Neural cell (in vitro differentiated cells): Measurements from ENCODE around the gene MST1. TPM values are rescaled to one million over a fixed set of nuclear protein-coding genes. Genes with fewer than 3 reads are reported as not detected.

Experiments
- H2AFZ ChIP-seq: fragments of 200-600, 300-800 bp; sonication (generic), shearing (Covaris generic); 2 replicates; pipeline ENCODE4 v1.6.0; 2014; ENCODE audit warnings: low read depth, mild to moderate bottlenecking, antibody characterized with exemption, low read length, moderate library complexity
- H3F3A ChIP-seq: fragments of 200-600 bp; shearing (Covaris generic); 2 replicates; pipeline ENCODE4 v1.6.1; 2016; ENCODE audit warnings: mild to moderate bottlenecking, moderate library complexity, mixed read lengths, antibody characterized with exemption, low read length; ENCODE audit not compliant: insufficient read depth, poor library complexity, severe bottlenecking
- H3K27ac ChIP-seq: fragments of 200-600, 300-800 bp; sonication (generic), shearing (Covaris generic); 2 replicates; pipeline ENCODE4 v1.5.1; 2014; ENCODE audit warnings: mild to moderate bottlenecking, low read length, moderate library complexity
- H3K27me3 ChIP-seq: fragments of 300-800, 200-600 bp; sonication (generic), shearing (Covaris generic); 2 replicates; pipeline ENCODE4 v1.6.0; 2014; ENCODE audit warnings: mild to moderate bottlenecking, low read depth, low read length, moderate library complexity; ENCODE audit not compliant: insufficient read depth
- H3K36me3 ChIP-seq: fragments of 300-800, 200-600 bp; sonication (generic), shearing (Covaris generic); 2 replicates; pipeline ENCODE4 v1.5.1; 2014; ENCODE audit warnings: mild to moderate bottlenecking, antibody characterized with exemption, low read length, moderate library complexity; ENCODE audit not compliant: insufficient read depth
- H3K4me2 ChIP-seq: fragments of 300-800, 200-600 bp; sonication (generic), shearing (Covaris generic); 2 replicates; pipeline ENCODE4 v1.6.0; 2014; ENCODE audit warnings: mild to moderate bottlenecking, low read length
- H3K4me3 ChIP-seq: fragments of 300-800, 200-600 bp; sonication (generic), shearing (Covaris generic); 2 replicates; pipeline ENCODE4 v1.5.1; 2014; ENCODE audit warnings: mild to moderate bottlenecking, low read length, moderate library complexity
- H3K79me2 ChIP-seq: fragments of 200-600 bp; shearing (Covaris generic); replicated peaks from 2 replicates; pipeline ENCODE4 v1.6.0; 2014; ENCODE audit warnings: mild to moderate bottlenecking, low read length, moderate library complexity; ENCODE audit not compliant: insufficient read depth
- H3K9ac ChIP-seq: fragments of 300-800, 200-600 bp; sonication (generic), shearing (Covaris generic); 2 replicates; pipeline ENCODE4 v1.6.1; 2016; ENCODE audit warnings: mild to moderate bottlenecking, low read length, mixed read lengths
- H3K9me2 ChIP-seq: fragments of 200-600 bp; shearing (Covaris generic); 2 replicates; pipeline ENCODE4 v1.6.1; 2016; ENCODE audit warnings: mild to moderate bottlenecking, low read length, mixed read lengths; ENCODE audit not compliant: insufficient read depth
- H3K9me3 ChIP-seq: fragments of 200-600, 300-800 bp; sonication (generic), shearing (Covaris generic); 2 replicates; pipeline ENCODE4 v1.6.1; 2016; ENCODE audit warnings: mild to moderate bottlenecking, mixed run types, low read length, moderate library complexity, mixed read lengths
- H4K20me1 ChIP-seq: fragments of 200-600 bp; shearing (Covaris generic); 2 replicates; pipeline ENCODE4 v1.6.1; 2016; ENCODE audit warnings: mild to moderate bottlenecking, mixed run types; ENCODE audit not compliant: insufficient read depth
- CTCF ChIP-seq: fragments of 450-650 bp; IDR thresholded peaks from 2 replicates; pipeline ENCODE4 v1.5.1; 2014; ENCODE audit warnings: antibody characterized with exemption, mild to moderate bottlenecking, moderate library complexity; ENCODE audit not compliant: poor library complexity, severe bottlenecking
- EP300 ChIP-seq: fragments of 450-650 bp; conservative IDR thresholded peaks from 2 replicates; pipeline ENCODE4 v1.6.1; 2014; ENCODE audit warnings: antibody characterized with exemption, mild to moderate bottlenecking, moderate library complexity; ENCODE audit not compliant: poor library complexity, severe bottlenecking
- EZH2 ChIP-seq: fragments of 200-600, 300-800 bp; shearing (Covaris generic), sonication (generic); IDR thresholded peaks from 2 replicates; pipeline ENCODE4 v1.6.1; 2014; ENCODE audit warnings: antibody characterized with exemption, low read length, borderline replicate concordance, mild to moderate bottlenecking; ENCODE audit not compliant: insufficient read depth, poor library complexity, severe bottlenecking
- MXI1 ChIP-seq: fragments of 450-650 bp; conservative IDR thresholded peaks from 2 replicates; pipeline ENCODE4 v1.6.1; 2014; ENCODE audit warnings: antibody characterized with exemption, mild to moderate bottlenecking; ENCODE audit not compliant: poor library complexity, severe bottlenecking
- RAD21 ChIP-seq: fragments of 450-650 bp; conservative IDR thresholded peaks from 2 replicates; pipeline ENCODE4 v1.6.1; 2014; ENCODE audit warnings: antibody characterized with exemption, mild to moderate bottlenecking, moderate library complexity
- REST ChIP-seq: IDR thresholded peaks from 2 replicates; pipeline ENCODE4 v1.6.1; 2012; ENCODE audit warnings: borderline replicate concordance
- SMC3 ChIP-seq: fragments of 450-650 bp; conservative IDR thresholded peaks from 2 replicates; pipeline ENCODE4 v1.6.1; 2014; ENCODE audit warnings: antibody characterized with exemption, mild to moderate bottlenecking, moderate library complexity; ENCODE audit not compliant: poor library complexity
- TAF1 ChIP-seq: IDR thresholded peaks from 2 replicates; pipeline ENCODE4 v1.6.1; 2012; ENCODE audit warnings: low read depth
- polyA plus RNA-seq: library from polyadenylated mRNA; depleted of rRNA; stranded (reverse); fragments of >200 nt; gene quantifications from 2 replicates; pipeline ENCODE4 v1.2.3, GENCODE V29; 2014

Gene MST1
- polyA plus RNA-seq, 1 donor from 2014 or later, result 64.0 TPM

- no peak for TF ChIP-seq EZH2
These were observed 28.9 kb upstream of the MST1 start (continued) for GRCh38 chr3:49717959-49718857.

GRCh38 chr3:49717211-49717958 lies 28.1 kb upstream of the MST1 start:
- no peak overlapping the region for H3K27ac ChIP-seq
- no peaks in the 10 kb centered on the region for H3K27me3 ChIP-seq
- no peak overlapping the region for H3K9ac ChIP-seq
- no peaks in the 10 kb centered on the region for H3F3A ChIP-seq
- no peak overlapping the region for H3K4me3 ChIP-seq
- H3K4me2 ChIP-seq, result no peak overlapping the region
- no peaks in the 10 kb centered on the region for H3K9me3 ChIP-seq
- peaks cover 3% of the 10 kb centered on the region for H3K36me3 ChIP-seq
- no peaks in the 10 kb centered on the region for H3K9me2 ChIP-seq
- H3K79me2 ChIP-seq, result no peaks in the 10 kb centered on the region
- TF ChIP-seq SMC3 (no peak), EP300 (no peak), TAF1 (no peak), CTCF (no peak), RAD21 (no peak), EZH2 (no peak), REST (no peak), MXI1 (no peak)
- no peak overlapping the region for H2AFZ ChIP-seq
- H4K20me1 ChIP-seq, result no peaks in the 10 kb centered on the region

GRCh38 chr3:49716691-49717210 lies 27.5 kb upstream of the MST1 start:
- Histone ChIP-seq H3K4me2 (no peak overlapping the region), H4K20me1 (no peaks in the 10 kb centered on the region)
- no peak for TF ChIP-seq EP300
- no peak for TF ChIP-seq RAD21
- TF ChIP-seq CTCF, result no peak

More at GRCh38 chr3:49716691-49717210, 27.5 kb upstream of the MST1 start:
- H3K9ac ChIP-seq, result no peak overlapping the region
- no peaks in the 10 kb centered on the region for H3K9me2 ChIP-seq
- H2AFZ ChIP-seq, result no peak overlapping the region
- H3K36me3 ChIP-seq, result peaks cover 3% of the 10 kb centered on the region
- no peaks in the 10 kb centered on the region for H3K79me2 ChIP-seq
- no peaks in the 10 kb centered on the region for H3K9me3 ChIP-seq
- no peak overlapping the region for H3K27ac ChIP-seq
- no peak overlapping the region for H3K4me3 ChIP-seq
- H3F3A ChIP-seq, result no peaks in the 10 kb centered on the region
- no peaks in the 10 kb centered on the region for H3K27me3 ChIP-seq
